GM23248 (cell line): ENCODE data around the gene CD3D. TPM values are rescaled to one million over a fixed set of nuclear protein-coding genes. Genes with fewer than 3 reads are reported as not detected.

ENCODE experiments used
- DNase-seq: peaks from one replicate; pipeline ENCODE4 v3.0.0-alpha.2; 2015
- H2AFZ ChIP-seq: fragments of 200-600 bp; sonication (generic); 2 replicates; pipeline ENCODE4 v1.6.1; 2016; ENCODE audit warnings: antibody characterized with exemption
- H3F3A ChIP-seq: fragments of 200-600 bp; sonication (generic); 2 replicates; pipeline ENCODE4 v1.6.1; 2016; ENCODE audit warnings: mild to moderate bottlenecking, antibody characterized with exemption, mixed run types; ENCODE audit not compliant: insufficient read depth
- H3K27ac ChIP-seq: fragments of 200-600 bp; sonication (generic); 2 replicates; pipeline ENCODE4 v1.5.1; 2016; ENCODE audit warnings: mild to moderate bottlenecking
- H3K27me3 ChIP-seq: fragments of 200-600 bp; sonication (generic); replicated peaks from 2 replicates; pipeline ENCODE4 v1.6.1; 2016; ENCODE audit warnings: mild to moderate bottlenecking; ENCODE audit not compliant: insufficient read depth
- H3K36me3 ChIP-seq: fragments of 200-600 bp; sonication (generic); 2 replicates; pipeline ENCODE4 v1.6.1; 2016; ENCODE audit warnings: low read depth, mild to moderate bottlenecking
- H3K4me1 ChIP-seq: fragments of 200-600 bp; sonication (generic); 2 replicates; pipeline ENCODE4 v1.6.1; 2016; ENCODE audit warnings: mild to moderate bottlenecking; ENCODE audit not compliant: insufficient read depth
- H3K4me2 ChIP-seq: fragments of 200-600 bp; sonication (generic); one replicate; pipeline ENCODE4 v1.6.1; 2016; ENCODE audit warnings: mild to moderate bottlenecking; ENCODE audit not compliant: unreplicated experiment
- H3K4me3 ChIP-seq: fragments of 200-600 bp; sonication (generic); 2 replicates; pipeline ENCODE4 v1.5.1; 2016; ENCODE audit warnings: mild to moderate bottlenecking
- H3K79me2 ChIP-seq: fragments of 200-600 bp; sonication (generic); 2 replicates; pipeline ENCODE4 v1.6.1; 2016; ENCODE audit warnings: mild to moderate bottlenecking; ENCODE audit not compliant: insufficient read depth
- H3K9ac ChIP-seq: fragments of 200-600 bp; sonication (generic); 2 replicates; pipeline ENCODE4 v1.6.1; 2016; ENCODE audit warnings: mild to moderate bottlenecking
- H3K9me2 ChIP-seq: fragments of 200-600 bp; sonication (generic); 2 replicates; pipeline ENCODE4 v1.6.1; 2016; ENCODE audit warnings: mixed run types, mild to moderate bottlenecking, moderate library complexity; ENCODE audit not compliant: insufficient read depth
- H3K9me3 ChIP-seq: fragments of 200-600 bp; sonication (generic); one replicate; pipeline ENCODE4 v1.6.1; 2017; ENCODE audit warnings: low read depth
- H4K20me1 ChIP-seq: fragments of 200-600 bp; sonication (generic); 2 replicates; pipeline ENCODE4 v1.6.0; 2016; ENCODE audit not compliant: insufficient read depth
- EZH2 ChIP-seq: fragments of 200-600 bp; sonication (generic); IDR thresholded peaks from 2 replicates; pipeline ENCODE4 v1.6.1; 2018; ENCODE audit warnings: antibody characterized with exemption, mild to moderate bottlenecking; ENCODE audit not compliant: insufficient read depth, poor library complexity, severe bottlenecking
- EZH2phosphoT487 ChIP-seq: fragments of 200-600 bp; sonication (generic); IDR thresholded peaks from 2 replicates; pipeline ENCODE4 v1.6.1; 2018; ENCODE audit warnings: antibody characterized with exemption, moderate library complexity, mild to moderate bottlenecking, low read depth; ENCODE audit not compliant: insufficient read depth
- WGBS, 2 experiments: methylation state at CpG; one replicate each; pipeline ENCODE4 v1.1.6; 2015 to 2017; ENCODE audit warnings: low lambda C conversion rate in 2 of 2, low coverage in 1 of 2; ENCODE audit errors: missing lambda C conversion rate in 2 of 2; 5-methylcytosine and 5-hydroxymethylcytosine counted together
- in situ Hi-C: fragments of 300-500 bp; cut with MboI; formaldehyde crosslinking; loops from 2 replicates; pipeline ENCODE4 v1.15.0; 2020
- polyA plus RNA-seq: library from polyadenylated mRNA; unstranded; fragments of >200 nt; fragmentation: Nextera tagmentation; extraction: Ambion mirVana; gene quantifications from 2 replicates; pipeline ENCODE4 v1.2.1, GENCODE V29; 2016
- small RNA-seq: library from RNA; depleted of rRNA; stranded (forward); fragments of <200 nt; gene quantifications from one replicate; pipeline ENCODE3, GENCODE V24; 2014; ENCODE audit warnings: low read depth, low replicate concordance
- total RNA-seq: library from RNA; depleted of rRNA; stranded (reverse); fragments of >200 nt; shearing (Covaris generic); gene quantifications from 2 replicates; pipeline ENCODE4 v1.2.3, GENCODE V29; 2014; rRNA removed

Gene CD3D
- total and polyA plus RNA-seq, 2 experiments from 2014 or later, result not detected

DNA sequence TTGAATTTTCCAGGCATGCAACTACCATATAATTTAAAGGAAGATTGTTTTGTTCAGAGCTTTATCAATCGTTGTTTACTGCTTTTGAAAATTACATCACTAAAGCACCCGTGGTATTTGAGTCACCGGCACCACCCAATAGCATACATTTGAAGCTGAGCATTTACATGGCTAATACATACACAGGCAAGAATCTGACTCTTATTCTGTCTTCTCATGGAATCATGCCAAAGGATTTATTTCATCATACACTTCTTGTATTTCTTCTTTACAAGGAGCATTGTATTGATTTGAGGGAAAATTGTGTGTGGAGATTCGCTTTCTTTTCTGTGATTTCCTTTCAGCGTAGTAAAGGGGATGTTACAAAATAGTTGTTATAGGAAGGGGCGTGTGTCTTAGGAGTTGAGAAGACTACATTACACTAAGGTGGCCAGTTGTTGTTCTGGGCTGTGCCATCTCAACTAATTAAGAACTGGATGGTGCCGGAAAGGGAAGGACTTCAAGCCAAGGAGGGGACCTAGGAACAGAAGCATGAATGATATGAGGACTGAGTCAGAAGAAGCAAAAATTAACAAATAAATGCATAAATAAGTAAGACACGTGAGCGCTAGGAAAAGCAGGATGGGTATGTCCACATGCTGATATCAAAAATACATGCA, 50.9 kb downstream of the CD3D start:
- in situ Hi-C loops, result no loop called here
- peak; percentile 16 for DNase-seq

DNA sequence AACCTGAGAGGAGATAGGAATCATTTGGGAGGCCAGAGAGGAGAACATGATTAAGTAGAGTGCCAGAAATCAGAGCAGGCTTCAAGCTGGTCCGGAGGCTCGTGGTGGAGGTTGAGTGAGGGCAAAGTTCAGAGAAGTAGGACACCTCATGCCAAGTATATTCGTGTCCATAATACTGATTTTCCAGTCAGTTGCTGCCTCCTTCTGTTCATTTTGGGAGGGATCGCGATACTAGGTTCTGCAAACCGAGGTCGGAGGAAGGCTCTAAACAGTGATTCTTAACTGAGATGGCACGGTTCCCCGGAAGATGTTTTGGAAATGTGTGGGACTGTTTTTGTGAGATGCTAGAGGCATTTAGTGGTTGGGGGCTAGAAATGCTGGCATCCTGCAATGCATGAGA, 51.6 kb downstream of the CD3D start:
- Histone ChIP-seq H3K4me3 (no peak overlapping the region), H3K79me2 (no peaks in the 10 kb centered on the region), H3K4me2 (no peak overlapping the region), H3K27ac (no peak overlapping the region), H4K20me1 (no peaks in the 10 kb centered on the region), H3K36me3 (no peaks in the 10 kb centered on the region), H3K27me3 (peaks cover 42% of the 10 kb centered on the region), H3F3A (no peaks in the 10 kb centered on the region), H3K4me1 (no peaks in the 10 kb centered on the region), H3K9me2 (no peaks in the 10 kb centered on the region), H2AFZ (no peak overlapping the region), H3K9me3 (no peaks in the 10 kb centered on the region), H3K9ac (no peak overlapping the region)
- 24 to 25% methylated on average over 9 of the region's 9 CpGs for WGBS, 2 experiments
- in situ Hi-C loops, result no loop called here
- peak; percentile 31 for DNase-seq
- TF ChIP-seq EZH2phosphoT487, result no peak
- no peak for TF ChIP-seq EZH2

More for the DNA sequence above, 50.9 kb downstream of the CD3D start:
- H3F3A ChIP-seq, result no peaks in the 10 kb centered on the region
- H3K9ac ChIP-seq, result no peak overlapping the region
- no peaks in the 10 kb centered on the region for H3K9me2 ChIP-seq
- no peaks in the 10 kb centered on the region for H3K9me3 ChIP-seq
- 63 to 66% methylated on average over 9 of the region's 9 CpGs for WGBS, 2 experiments
- H3K79me2 ChIP-seq, result no peaks in the 10 kb centered on the region
- H2AFZ ChIP-seq, result no peak overlapping the region
- H4K20me1 ChIP-seq, result no peaks in the 10 kb centered on the region
- no peak overlapping the region for H3K4me2 ChIP-seq
- peaks cover 37% of the 10 kb centered on the region for H3K27me3 ChIP-seq
- H3K36me3 ChIP-seq, result no peaks in the 10 kb centered on the region
- no peak overlapping the region for H3K4me3 ChIP-seq
- H3K27ac ChIP-seq, result no peak overlapping the region
- TF ChIP-seq EZH2, result no peak
- no peak for TF ChIP-seq EZH2phosphoT487
- H3K4me1 ChIP-seq, result no peaks in the 10 kb centered on the region

DNA sequence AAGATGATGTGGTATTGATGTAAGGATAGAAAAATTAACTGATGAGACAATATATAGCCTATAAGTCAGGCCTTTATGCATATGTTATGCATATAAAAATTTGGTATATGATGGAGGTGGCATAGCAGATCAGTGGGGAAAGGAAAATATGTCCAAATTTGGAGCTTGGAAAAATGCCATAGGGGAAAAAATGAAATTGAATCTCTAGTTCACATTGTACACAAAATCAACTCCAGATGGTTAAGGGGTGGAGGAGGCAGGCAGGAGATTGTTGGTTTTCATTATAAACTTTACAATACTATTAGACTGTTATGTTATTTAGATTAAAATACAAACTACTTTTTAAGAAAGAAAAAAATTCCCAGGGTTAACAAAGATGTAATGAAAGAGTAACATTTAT, 53.1 kb downstream of the CD3D start:
- Histone ChIP-seq H3K9me2 (no peaks in the 10 kb centered on the region), H3K36me3 (no peaks in the 10 kb centered on the region), H3F3A (no peaks in the 10 kb centered on the region), H4K20me1 (no peaks in the 10 kb centered on the region), H3K4me2 (no peak overlapping the region), H3K79me2 (no peaks in the 10 kb centered on the region), H3K9me3 (no peaks in the 10 kb centered on the region), H3K27me3 (peaks cover 37% of the 10 kb centered on the region), H3K4me1 (no peaks in the 10 kb centered on the region), H2AFZ (no peak overlapping the region), H3K9ac (no peak overlapping the region), H3K27ac (no peak overlapping the region), H3K4me3 (no peak overlapping the region)
- in situ Hi-C loops, result no loop called here
- DNase-seq, result no peak
- no peak for TF ChIP-seq EZH2
- TF ChIP-seq EZH2phosphoT487, result no peak

Small RNAs within 50 kb of the gene (small RNA-seq; reads per million reads assigned to genes)
- not detected for gene AP001582.1

Other genes starting within 250 kb of the CD3D start
- not detected in 2 replicates for gene SCN4B, start 189.9 kb downstream of the CD3D start, total RNA-seq
- not detected in 2 replicates for gene SCN4B, start 189.9 kb downstream of the CD3D start, polyA plus RNA-seq
- gene SCN2B, start 166.1 kb downstream of the CD3D start, total RNA-seq, result not detected in 2 replicates
- not detected in 2 replicates for gene SCN2B, start 166.1 kb downstream of the CD3D start, polyA plus RNA-seq
- not detected in 2 replicates for gene JAML, start 117.7 kb downstream of the CD3D start, total RNA-seq
- not detected in 2 replicates for gene JAML, start 117.7 kb downstream of the CD3D start, polyA plus RNA-seq
- gene MPZL3, start 90.3 kb downstream of the CD3D start, total RNA-seq, result 1.3 and 2.4 TPM in 2 replicates
- 0.72 and 0.78 TPM in 2 replicates for gene MPZL3, start 90.3 kb downstream of the CD3D start, polyA plus RNA-seq
- not detected in 2 replicates for gene MPZL2, start 78.4 kb downstream of the CD3D start, total RNA-seq
- gene MPZL2, start 78.4 kb downstream of the CD3D start, polyA plus RNA-seq, result not detected in 2 replicates
- gene CD3E, start 38.0 kb downstream of the CD3D start, total RNA-seq, result not detected in 2 replicates
- not detected in 2 replicates for gene CD3E, start 38.0 kb downstream of the CD3D start, polyA plus RNA-seq
- not detected in 2 replicates for gene CD3G, start 1.6 kb upstream of the CD3D start, total RNA-seq
- gene CD3G, start 1.6 kb upstream of the CD3D start, polyA plus RNA-seq, result not detected in 2 replicates
- gene UBE4A, start 16.9 kb upstream of the CD3D start, total RNA-seq, result 48.2 and 50.6 TPM in 2 replicates
- 25.1 and 25.4 TPM in 2 replicates for gene UBE4A, start 16.9 kb upstream of the CD3D start, polyA plus RNA-seq
- gene ATP5MG, start 58.9 kb upstream of the CD3D start, total RNA-seq, result 32.3 and 79.4 TPM in 2 replicates
- gene ATP5MG, start 58.9 kb upstream of the CD3D start, polyA plus RNA-seq, result 414 and 426 TPM in 2 replicates
- gene KMT2A, start 93.8 kb upstream of the CD3D start, total RNA-seq, result 19.1 TPM in 2 replicates
- gene KMT2A, start 93.8 kb upstream of the CD3D start, polyA plus RNA-seq, result 7.6 and 8.1 TPM in 2 replicates
- 1.1 TPM in 1 of 2 replicates, not detected in the other for gene TTC36, start 184.8 kb upstream of the CD3D start, total RNA-seq
- gene TTC36, start 184.8 kb upstream of the CD3D start, polyA plus RNA-seq, result 0.27 and 0.58 TPM in 2 replicates
- gene TMEM25, start 188.5 kb upstream of the CD3D start, total RNA-seq, result 4.2 and 10.6 TPM in 2 replicates
- gene TMEM25, start 188.5 kb upstream of the CD3D start, polyA plus RNA-seq, result 7.1 and 7.5 TPM in 2 replicates
- gene IFT46, start 223.2 kb upstream of the CD3D start, total RNA-seq, result 38.1 and 49.5 TPM in 2 replicates
- gene IFT46, start 223.2 kb upstream of the CD3D start, polyA plus RNA-seq, result 21.7 and 25.9 TPM in 2 replicates
- 187 and 191 TPM in 2 replicates for gene ARCN1, start 229.7 kb upstream of the CD3D start, total RNA-seq
- 188 and 190 TPM in 2 replicates for gene ARCN1, start 229.7 kb upstream of the CD3D start, polyA plus RNA-seq